HG03097 (cell line): ENCODE data around the gene GGTA1.
A peak's percentile ranks its signal among the peaks of the same experiment; 100 is the strongest.

Source experiments
- ATAC-seq: cut with Tn5 transposase; IDR thresholded peaks from one replicate; pipeline ENCODE4 v1.9.1; 2021; ENCODE audit not compliant: unreplicated experiment, low FRiP score

GGTA1 gene

GRCh38 chr9:121503444-121503843, 3.8 kb upstream of the GGTA1 start:
- ATAC-seq, result no peak

- no peak for ATAC-seq
These were observed 478 bp upstream of the GGTA1 start for GRCh38 chr9:121500165-121500478.

GRCh38 chr9:121499177-121499426, 542 bp downstream of the GGTA1 start:
- ATAC-seq, result no peak

- ATAC-seq, result no peak
These were observed 1.0 kb downstream of the GGTA1 start for GRCh38 chr9:121498487-121499176.

- ATAC-seq, result peak; percentile 69
These were observed 1.5 kb downstream of the GGTA1 start for GRCh38 chr9:121498150-121498486.

DNA sequence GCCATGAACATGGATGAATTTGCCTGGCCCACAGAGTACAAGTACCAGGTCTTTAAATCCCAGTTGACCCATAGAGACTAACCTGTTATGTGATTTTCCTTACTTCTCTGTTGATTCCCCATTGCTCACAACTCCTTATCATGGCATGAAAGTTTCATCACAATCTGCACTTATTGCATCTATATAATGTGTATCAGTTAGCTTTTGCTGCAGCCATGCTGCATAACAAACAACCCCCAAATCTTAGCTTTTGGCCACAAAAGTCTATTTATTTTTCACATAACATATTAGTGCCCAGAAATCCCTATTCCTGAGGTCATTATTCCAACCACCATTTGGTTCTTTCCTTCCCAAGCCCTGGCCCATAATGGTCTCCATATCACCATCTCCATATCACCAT, 3.7 kb downstream of the GGTA1 start:
- ATAC-seq, result no peak

GRCh38 chr9:121494192-121494591, 5.5 kb downstream of the GGTA1 start:
- ATAC-seq, result no peak

DNA sequence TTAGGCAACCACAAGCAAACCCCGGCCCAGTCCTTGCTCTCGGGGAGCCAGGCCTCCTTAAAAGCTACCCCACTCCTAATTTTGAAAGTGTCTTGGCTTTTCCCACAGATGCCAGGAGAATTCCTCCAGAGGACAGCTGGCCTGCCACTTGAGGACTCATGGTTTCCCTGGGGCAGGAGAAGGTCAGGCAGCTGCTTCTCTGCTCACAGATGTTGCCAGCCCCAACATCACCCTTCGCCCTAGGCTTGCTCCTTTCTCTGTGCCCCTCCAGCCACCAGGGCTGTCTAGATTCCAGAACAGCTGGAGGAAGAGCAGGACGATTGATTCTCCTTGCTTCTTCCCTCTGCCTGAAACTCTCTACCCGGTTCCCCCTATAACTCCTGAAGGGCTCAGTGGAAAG, 8.5 kb downstream of the GGTA1 start:
- no peak for ATAC-seq

DNA sequence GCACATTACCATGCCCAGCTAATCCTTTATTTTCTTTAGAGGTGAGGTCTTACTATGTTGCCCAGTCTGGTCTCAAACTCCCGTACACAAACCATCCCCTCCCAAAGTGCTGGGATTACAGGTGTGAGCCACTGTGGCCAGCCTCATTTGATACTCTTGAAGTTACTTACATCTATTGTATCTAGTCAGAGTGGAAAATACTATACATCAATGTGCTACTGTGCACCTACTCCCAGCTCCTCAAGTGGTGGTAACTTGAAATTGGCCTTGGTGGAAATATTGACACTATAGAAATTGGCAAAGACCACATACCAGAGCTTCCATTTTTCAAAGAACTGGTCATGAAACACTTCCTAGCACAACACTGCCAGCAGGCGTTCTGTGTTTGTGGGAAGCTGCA, 10.3 kb downstream of the GGTA1 start:
- ATAC-seq, result no peak

DNA sequence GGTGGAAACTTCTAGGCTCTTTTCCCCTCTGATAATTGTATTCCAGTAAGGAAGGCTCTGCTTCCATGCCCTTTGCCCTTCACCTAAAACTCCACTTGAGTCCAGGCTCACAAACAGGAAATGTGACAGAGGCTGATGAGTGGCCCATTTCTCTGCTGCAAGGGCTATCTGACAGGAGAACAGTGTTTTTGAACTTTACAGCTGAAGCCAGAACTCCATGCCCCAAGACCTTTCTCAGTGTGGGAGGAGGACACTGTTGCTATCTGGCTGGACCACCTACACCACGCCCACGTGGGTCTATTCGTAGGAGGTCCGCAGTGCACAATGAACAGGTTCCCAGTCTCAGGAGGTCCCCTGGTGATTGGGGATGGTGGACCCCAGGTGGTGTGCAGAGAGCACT, 13.6 kb downstream of the GGTA1 start:
- no peak for ATAC-seq

- ATAC-seq, result no peak
These were observed 14.0 kb downstream of the GGTA1 start for GRCh38 chr9:121485623-121486022.

- ATAC-seq, result no peak
These were observed 14.8 kb downstream of the GGTA1 start for GRCh38 chr9:121484651-121485446.

- no peak for ATAC-seq
These were observed 16.1 kb downstream of the GGTA1 start for GRCh38 chr9:121483473-121484031.

- ATAC-seq, result no peak
These were observed 16.6 kb downstream of the GGTA1 start for GRCh38 chr9:121483049-121483448.

DNA sequence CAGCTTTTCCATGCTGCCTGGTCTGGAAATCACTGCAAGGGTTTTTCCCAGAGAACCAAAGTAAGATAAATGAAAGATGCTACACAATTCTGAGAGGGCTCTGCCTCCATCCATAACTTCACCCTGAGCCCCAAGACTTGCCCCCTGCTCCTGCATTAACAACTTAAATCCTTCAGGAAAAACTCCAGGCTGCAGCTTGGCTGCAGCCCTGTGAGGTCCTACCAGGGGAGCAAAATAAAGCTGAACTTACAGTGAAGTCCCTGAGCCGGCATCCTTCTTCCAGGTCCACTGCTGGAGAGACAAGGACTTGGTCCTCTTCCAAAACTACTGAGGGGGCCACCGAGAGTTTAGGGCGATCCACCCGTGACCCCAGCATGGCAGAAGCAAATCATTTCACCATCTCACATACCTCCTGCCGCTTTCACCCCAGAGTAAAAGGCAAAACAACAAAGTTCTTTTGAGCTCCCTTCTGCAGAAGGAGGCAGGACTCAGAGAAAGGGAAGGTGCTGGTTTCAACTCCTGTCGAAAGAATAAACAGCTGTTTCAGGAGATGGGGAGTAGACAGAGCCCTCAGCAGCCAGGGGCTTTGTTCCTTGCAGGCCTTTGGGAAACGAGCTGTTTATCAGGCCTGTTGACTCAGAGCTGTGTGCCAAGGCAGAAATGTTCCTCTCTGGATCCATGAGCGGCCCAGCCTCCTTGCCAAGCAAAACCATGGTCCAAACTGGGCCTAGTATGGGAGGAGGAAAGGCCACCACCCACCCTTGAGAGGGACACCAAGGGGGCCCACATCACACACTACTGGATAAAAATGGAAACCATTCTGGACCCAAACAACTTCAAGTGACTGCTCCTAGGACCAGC, 20.6 kb downstream of the GGTA1 start:
- no peak for ATAC-seq

- ATAC-seq, result no peak
These were observed 23.5 kb downstream of the GGTA1 start for GRCh38 chr9:121476156-121476555.

- no peak for ATAC-seq
These were observed 25.3 kb downstream of the GGTA1 start for GRCh38 chr9:121474231-121474947.

GRCh38 chr9:121473229-121473628, 26.4 kb downstream of the GGTA1 start:
- ATAC-seq, result no peak

- ATAC-seq, result no peak
These were observed 27.2 kb downstream of the GGTA1 start for GRCh38 chr9:121472446-121472845.

- ATAC-seq, result no peak
These were observed 33.5 kb downstream of the GGTA1 start for GRCh38 chr9:121466142-121466541.

- no peak for ATAC-seq
These were observed 34.7 kb downstream of the GGTA1 start for GRCh38 chr9:121464968-121465367.
